Measurements from ENCODE around the gene TLR8.

DNA sequence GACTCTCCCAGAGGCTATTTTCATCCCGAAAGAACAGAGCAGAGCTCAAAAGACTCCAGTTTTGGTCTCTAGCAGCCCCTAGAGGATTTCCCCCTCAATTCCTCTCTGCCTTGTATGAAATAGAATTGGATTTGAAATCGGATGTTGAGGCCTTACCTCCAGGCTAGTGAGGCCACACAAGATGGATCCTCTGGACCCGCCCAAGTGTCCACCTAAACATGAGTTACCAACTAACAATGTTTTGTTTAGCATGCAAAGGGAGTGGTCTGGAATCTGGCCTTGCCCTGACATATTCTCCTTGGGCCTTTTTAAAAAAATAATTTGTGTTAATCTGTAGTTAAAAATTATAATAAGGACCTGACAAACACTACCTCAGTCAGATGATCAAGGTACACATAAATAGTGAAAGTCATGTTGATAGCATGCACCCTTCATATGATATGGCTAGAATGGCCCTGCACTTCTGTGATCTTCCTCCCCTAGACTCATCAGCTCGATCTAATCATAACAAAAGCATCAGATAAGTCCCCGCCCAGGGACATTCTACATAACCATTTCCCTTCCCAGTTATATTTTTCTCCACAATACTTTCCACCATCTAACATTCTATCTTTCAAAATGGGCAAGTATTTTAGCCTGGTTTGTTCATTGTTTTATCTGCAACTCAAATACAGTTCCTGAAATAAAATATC lies 6.5 kb downstream of the TLR8 start:
- TF ChIP-seq, protein P1, sequence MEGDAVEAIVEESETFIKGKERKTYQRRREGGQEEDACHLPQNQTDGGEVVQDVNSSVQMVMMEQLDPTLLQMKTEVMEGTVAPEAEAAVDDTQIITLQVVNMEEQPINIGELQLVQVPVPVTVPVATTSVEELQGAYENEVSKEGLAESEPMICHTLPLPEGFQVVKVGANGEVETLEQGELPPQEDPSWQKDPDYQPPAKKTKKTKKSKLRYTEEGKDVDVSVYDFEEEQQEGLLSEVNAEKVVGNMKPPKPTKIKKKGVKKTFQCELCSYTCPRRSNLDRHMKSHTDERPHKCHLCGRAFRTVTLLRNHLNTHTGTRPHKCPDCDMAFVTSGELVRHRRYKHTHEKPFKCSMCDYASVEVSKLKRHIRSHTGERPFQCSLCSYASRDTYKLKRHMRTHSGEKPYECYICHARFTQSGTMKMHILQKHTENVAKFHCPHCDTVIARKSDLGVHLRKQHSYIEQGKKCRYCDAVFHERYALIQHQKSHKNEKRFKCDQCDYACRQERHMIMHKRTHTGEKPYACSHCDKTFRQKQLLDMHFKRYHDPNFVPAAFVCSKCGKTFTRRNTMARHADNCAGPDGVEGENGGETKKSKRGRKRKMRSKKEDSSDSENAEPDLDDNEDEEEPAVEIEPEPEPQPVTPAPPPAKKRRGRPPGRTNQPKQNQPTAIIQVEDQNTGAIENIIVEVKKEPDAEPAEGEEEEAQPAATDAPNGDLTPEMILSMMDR (IDR thresholded peaks at IDR 0.05), result no peak
- no peak for TF ChIP-seq POLR2A (IDR thresholded peaks at IDR 0.05)

Measured in body of pancreas (tissue), 4 donors.